Measurements from ENCODE around the gene CFAP46. TPM values are rescaled to one million over a fixed set of nuclear protein-coding genes. Genes with fewer than 3 reads are reported as not detected.

Gene CFAP46
- total and polyA plus RNA-seq, 2 of the 4 experiments (the other 2 are of a cell fraction), result 1.3 to 1.8 TPM

DNA sequence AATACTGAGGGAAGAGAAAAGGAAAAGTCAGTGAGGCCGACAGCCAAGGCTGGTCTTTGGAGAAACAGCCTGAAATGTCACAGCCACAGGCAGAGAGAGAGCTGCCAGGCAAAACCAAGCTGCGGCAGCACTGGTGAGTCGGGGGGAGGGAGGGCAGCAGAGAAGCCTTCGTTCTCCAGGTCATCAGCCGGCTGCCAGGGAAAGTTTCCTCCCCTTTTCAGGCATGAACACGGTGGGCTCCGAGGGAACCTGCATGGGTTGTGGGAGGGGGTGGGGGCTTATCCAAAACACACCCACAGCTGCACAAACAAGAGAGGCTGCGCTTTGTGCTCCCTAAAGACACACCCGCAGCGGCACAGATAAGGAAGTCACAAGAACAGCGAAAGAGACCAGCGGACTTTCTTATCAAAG is 94.1 kb downstream of the CFAP46 start:
- H3K9me3 ChIP-seq (ENCODE audit: control insufficient read depth, insufficient read depth, low read length), result no peaks in the 10 kb centered on the region; the same call in 1 of the 2 replicates
- H3K36me3 ChIP-seq (ENCODE audit: control insufficient read depth, insufficient read depth, low read length), result no peaks in the 10 kb centered on the region
- no peak for DNase-seq
- H3K56ac ChIP-seq (ENCODE audit: extremely low read depth, insufficient read depth, low read length), result no peak overlapping the region
- no peak overlapping the region for H2AK9ac ChIP-seq (replicated peaks; ENCODE audit: low read depth, low read length, poor library complexity)
- H3K4ac ChIP-seq (ENCODE audit: low read depth, low read length), result no peak overlapping the region
- no TSS peak for BruUV-seq (replicated peaks)
- intact Hi-C loops (cut with micrococcal nuclease) (no loop called here), dilution Hi-C loops (cut with HindIII; ENCODE audit: low sequenced_read_pairs, unreplicated experiment) (no loop called here), in situ Hi-C loops (cut with MboI; ENCODE audit: low sequenced_read_pairs) (no loop called here)
- no peaks in the 10 kb centered on the region for H3K4me1 ChIP-seq (ENCODE audit: control insufficient read depth, insufficient read depth, low read length)
- WGBS, 2 experiments (ENCODE audit: extremely low coverage in 2 of 2, insufficient read length in 1 of 2), result 0% methylated on average over 1 of the region's 12 CpGs; no CpG with 5 or more reads in 1 of the 2 experiments
- no peak overlapping the region for H2BK15ac ChIP-seq (ENCODE audit: low read depth, low read length)
- no peak overlapping the region for H4K5ac ChIP-seq (ENCODE audit: low read depth, low read length)
- H4K20me1 ChIP-seq (ENCODE audit: insufficient read depth, low read length), result no peaks in the 10 kb centered on the region
- H2AK5ac ChIP-seq (ENCODE audit: low read depth, low read length), result no peak overlapping the region
- no peak overlapping the region for H3K23ac ChIP-seq (ENCODE audit: low read depth, low read length)
- peak overlapping the region; percentile 13 for H2AFZ ChIP-seq (replicated peaks; ENCODE audit: low read length, poor library complexity)
- H3K4me2 ChIP-seq (ENCODE audit: low read depth, low read length), result peak overlapping the region; percentile 14
- no peak overlapping the region for H3K4me3 ChIP-seq (ENCODE audit: insufficient read depth, low read depth, low read length)
- ATAC-seq (ENCODE audit: low read depth), result peak; percentile 53
- H3K14ac ChIP-seq (replicated peaks; ENCODE audit: low read depth, low read length), result no peak overlapping the region
- H2BK120ac ChIP-seq (ENCODE audit: low read depth, low read length), result no peak overlapping the region
- TF ChIP-seq CHD1 (IDR thresholded peaks at IDR 0.05; ENCODE audit: low read depth, low read length) (no peak), MAFK (IDR thresholded peaks at IDR 0.05; ENCODE audit: low read depth, low read length) (no peak)
- TF ChIP-seq, protein P1, sequence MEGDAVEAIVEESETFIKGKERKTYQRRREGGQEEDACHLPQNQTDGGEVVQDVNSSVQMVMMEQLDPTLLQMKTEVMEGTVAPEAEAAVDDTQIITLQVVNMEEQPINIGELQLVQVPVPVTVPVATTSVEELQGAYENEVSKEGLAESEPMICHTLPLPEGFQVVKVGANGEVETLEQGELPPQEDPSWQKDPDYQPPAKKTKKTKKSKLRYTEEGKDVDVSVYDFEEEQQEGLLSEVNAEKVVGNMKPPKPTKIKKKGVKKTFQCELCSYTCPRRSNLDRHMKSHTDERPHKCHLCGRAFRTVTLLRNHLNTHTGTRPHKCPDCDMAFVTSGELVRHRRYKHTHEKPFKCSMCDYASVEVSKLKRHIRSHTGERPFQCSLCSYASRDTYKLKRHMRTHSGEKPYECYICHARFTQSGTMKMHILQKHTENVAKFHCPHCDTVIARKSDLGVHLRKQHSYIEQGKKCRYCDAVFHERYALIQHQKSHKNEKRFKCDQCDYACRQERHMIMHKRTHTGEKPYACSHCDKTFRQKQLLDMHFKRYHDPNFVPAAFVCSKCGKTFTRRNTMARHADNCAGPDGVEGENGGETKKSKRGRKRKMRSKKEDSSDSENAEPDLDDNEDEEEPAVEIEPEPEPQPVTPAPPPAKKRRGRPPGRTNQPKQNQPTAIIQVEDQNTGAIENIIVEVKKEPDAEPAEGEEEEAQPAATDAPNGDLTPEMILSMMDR (conservative IDR thresholded peaks at IDR 0.05; ENCODE audit: low read depth, low read length), result no peak
- TF ChIP-seq, protein P2, sequence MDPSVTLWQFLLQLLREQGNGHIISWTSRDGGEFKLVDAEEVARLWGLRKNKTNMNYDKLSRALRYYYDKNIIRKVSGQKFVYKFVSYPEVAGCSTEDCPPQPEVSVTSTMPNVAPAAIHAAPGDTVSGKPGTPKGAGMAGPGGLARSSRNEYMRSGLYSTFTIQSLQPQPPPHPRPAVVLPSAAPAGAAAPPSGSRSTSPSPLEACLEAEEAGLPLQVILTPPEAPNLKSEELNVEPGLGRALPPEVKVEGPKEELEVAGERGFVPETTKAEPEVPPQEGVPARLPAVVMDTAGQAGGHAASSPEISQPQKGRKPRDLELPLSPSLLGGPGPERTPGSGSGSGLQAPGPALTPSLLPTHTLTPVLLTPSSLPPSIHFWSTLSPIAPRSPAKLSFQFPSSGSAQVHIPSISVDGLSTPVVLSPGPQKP (IDR thresholded peaks at IDR 0.05; ENCODE audit: borderline replicate concordance, low read depth, low read length), result no peak
- no peak overlapping the region for H2BK5ac ChIP-seq (ENCODE audit: low read depth, low read length, poor library complexity, severe bottlenecking)
- no peak overlapping the region for H4K8ac ChIP-seq (ENCODE audit: low read depth in 2 of 2, low read length in 2 of 2)
- H3K18ac ChIP-seq (ENCODE audit: low read depth, low read length), result no peak overlapping the region
- no peaks in the 10 kb centered on the region for H3K79me1 ChIP-seq (ENCODE audit: low read depth in 1 of 2, low read length in 2 of 2)
- H3K9ac ChIP-seq (ENCODE audit: low read depth, low read length), result no peak overlapping the region
- H3K9me1 ChIP-seq (ENCODE audit: insufficient read depth, low read length), result no peaks in the 10 kb centered on the region
- no peak overlapping the region for H3K27ac ChIP-seq (ENCODE audit: insufficient read depth, low read length)
- peaks cover 33% of the 10 kb centered on the region for H3K27me3 ChIP-seq (ENCODE audit: control insufficient read depth, insufficient read depth, low read length)
- no peak overlapping the region for H4K91ac ChIP-seq (ENCODE audit: insufficient read depth, low read depth, low read length)
- ChIA-PET CTCF (no interaction called here), POLR2A (ENCODE audit: unreplicated experiment) (no interaction called here)
- H2BK20ac ChIP-seq (ENCODE audit: low read depth, low read length), result no peak overlapping the region
